Measurements from ENCODE around the gene CHTF18. TPM values are rescaled to one million over a fixed set of nuclear protein-coding genes. Genes with fewer than 3 reads are reported as not detected.

The CHTF18 gene
- total and polyA plus RNA-seq, 8 donors, result 18.8 to 35.5 (median 24.4) TPM

- H3K27ac ChIP-seq, result no peak overlapping the region
- H3K4me3 ChIP-seq, result no peak overlapping the region
- DNase-seq, result no peak
- no peak for ATAC-seq
- TF ChIP-seq CTCF (IDR thresholded peaks at IDR 0.05), result no peak
- H3K9me3 ChIP-seq, result peaks cover 0 to 12% of the 10 kb centered on the region in 2 donors
- H3K27me3 ChIP-seq, result peaks cover 0 to 22% of the 10 kb centered on the region in 2 donors
- intact Hi-C loops (cut with DNase I), result no loop called here
- no peaks in the 10 kb centered on the region for H3K36me3 ChIP-seq
- H3K4me1 ChIP-seq, result peaks cover 0 to 5% of the 10 kb centered on the region in 2 donors
Measured at GRCh38 chr16:830871-831570, 42.6 kb downstream of the CHTF18 start.

GRCh38 chr16:831571-832413 is 43.4 kb downstream of the CHTF18 start:
- peaks cover 0 to 5% of the 10 kb centered on the region in 2 donors for H3K4me1 ChIP-seq
- no peaks in the 10 kb centered on the region for H3K36me3 ChIP-seq
- TF ChIP-seq CTCF (IDR thresholded peaks at IDR 0.05), result no peak
- peaks cover 0 to 22% of the 10 kb centered on the region in 2 donors for H3K27me3 ChIP-seq
- H3K4me3 ChIP-seq, result no peak overlapping the region
- DNase-seq (peak in 1 of 4 donors; percentile 7), ATAC-seq (no peak)
- intact Hi-C loops (cut with DNase I), result no loop called here
- H3K27ac ChIP-seq, result no peak overlapping the region
- peaks cover 0 to 19% of the 10 kb centered on the region in 2 donors for H3K9me3 ChIP-seq

GRCh38 chr16:832652-833336 is 44.4 kb downstream of the CHTF18 start:
- peaks cover 0 to 5% of the 10 kb centered on the region in 2 donors for H3K4me1 ChIP-seq
- peaks cover 0 to 29% of the 10 kb centered on the region in 2 donors for H3K9me3 ChIP-seq
- H3K36me3 ChIP-seq, result no peaks in the 10 kb centered on the region
- H3K4me3 ChIP-seq, result no peak overlapping the region
- no peak for ATAC-seq
- peaks cover 0 to 22% of the 10 kb centered on the region in 2 donors for H3K27me3 ChIP-seq
- no peak for TF ChIP-seq CTCF (IDR thresholded peaks at IDR 0.05)
- intact Hi-C loops (cut with DNase I), result no loop called here
- no peak for DNase-seq
- no peak overlapping the region for H3K27ac ChIP-seq

GRCh38 chr16:833411-833810 is 45.0 kb downstream of the CHTF18 start:
- H3K9me3 ChIP-seq, result peaks cover 0 to 30% of the 10 kb centered on the region in 2 donors
- H3K27ac ChIP-seq, result no peak overlapping the region
- H3K36me3 ChIP-seq, result no peaks in the 10 kb centered on the region
- DNase-seq (no peak), ATAC-seq (no peak)
- TF ChIP-seq CTCF (IDR thresholded peaks at IDR 0.05), result no peak
- H3K4me1 ChIP-seq, result peaks cover 0 to 5% of the 10 kb centered on the region in 2 donors
- H3K27me3 ChIP-seq, result peaks cover 0 to 22% of the 10 kb centered on the region in 2 donors
- intact Hi-C loops (cut with DNase I), result no loop called here
- no peak overlapping the region for H3K4me3 ChIP-seq
